ENCODE results near the gene TREM2.
"Not testable (repeated sequence)": the region's sequence is repeated elsewhere in the genome, so short reads cannot be mapped to it uniquely, and the experiment has no call there.

The TREM2 gene

GRCh38 chr6:41153992-41154625 is 8.8 kb downstream of the TREM2 start, which contains the start of gene TREML1:
TREML1 (minus strand) TSS chr6:41154347; CDS start chr6:41154288, 59 bp downstream.
- DNase-seq = no peak

- no peak for DNase-seq
Observed at GRCh38 chr6:41153451-41153850, 9.5 kb downstream of the TREM2 start.

GRCh38 chr6:41150671-41151070 is 12.2 kb downstream of the TREM2 start:
- peak; percentile 46 for DNase-seq

- DNase-seq = no peak
Observed at GRCh38 chr6:41147917-41148316, 15.0 kb downstream of the TREM2 start.

GRCh38 chr6:41136911-41137310 is 26.0 kb downstream of the TREM2 start:
- DNase-seq = no peak

GRCh38 chr6:41135062-41135832 is 27.7 kb downstream of the TREM2 start:
- no peak for DNase-seq

GRCh38 chr6:41132254-41132653 is 30.7 kb downstream of the TREM2 start:
- DNase-seq = no peak

GRCh38 chr6:41125282-41125681 is 37.6 kb downstream of the TREM2 start:
- no peak for DNase-seq

- DNase-seq = peak; percentile 83
Observed at GRCh38 chr6:41122918-41123317, 40.0 kb downstream of the TREM2 start.

- DNase-seq = peak; percentile 87
Observed at GRCh38 chr6:41122373-41122772, 40.5 kb downstream of the TREM2 start.

- no peak for DNase-seq
Observed at GRCh38 chr6:41120058-41120457, 42.9 kb downstream of the TREM2 start.

- no peak for DNase-seq
Observed at GRCh38 chr6:41119508-41119907, 43.4 kb downstream of the TREM2 start.

GRCh38 chr6:41115027-41115426 is 47.9 kb downstream of the TREM2 start:
- not testable (repeated sequence) for DNase-seq

GRCh38 chr6:41111017-41111416 is 51.9 kb downstream of the TREM2 start:
- DNase-seq = no peak
